HG02588 (cell line): Measurements from ENCODE around the gene NOL11.
"Not testable (repeated sequence)": the region's sequence is repeated elsewhere in the genome, so short reads cannot be mapped to it uniquely, and the experiment has no call there.

Source experiments
- ATAC-seq: cut with Tn5 transposase; IDR thresholded peaks from one replicate; pipeline ENCODE4 v1.9.1; 2021; ENCODE audit warnings: mild to moderate bottlenecking, moderate library complexity; ENCODE audit not compliant: unreplicated experiment

The NOL11 gene

GRCh38 chr17:67717624-67718324 is at the start of gene NOL11:
Gene NOL11 (plus strand): TSS chr17:67717936. CDS start chr17:67717948, 12 bp downstream.
- peak; percentile 97 for ATAC-seq

- no peak for ATAC-seq
Observed at GRCh38 chr17:67671493-67671892, 46.2 kb upstream of the NOL11 start.

GRCh38 chr17:67672592-67673335 is 45.0 kb upstream of the NOL11 start:
- ATAC-seq: no peak

GRCh38 chr17:67675481-67675880 is 42.3 kb upstream of the NOL11 start:
- no peak for ATAC-seq

- no peak for ATAC-seq
Observed at GRCh38 chr17:67676305-67676704, 41.4 kb upstream of the NOL11 start.

GRCh38 chr17:67678414-67678813 is 39.3 kb upstream of the NOL11 start:
- no peak for ATAC-seq

- no peak for ATAC-seq
Observed at GRCh38 chr17:67679225-67679624, 38.5 kb upstream of the NOL11 start.

GRCh38 chr17:67679721-67680120 is 38.0 kb upstream of the NOL11 start:
- ATAC-seq: no peak

- ATAC-seq: no peak
Observed at GRCh38 chr17:67680445-67681224, 37.1 kb upstream of the NOL11 start.

- ATAC-seq: no peak
Observed at GRCh38 chr17:67682196-67682595, 35.5 kb upstream of the NOL11 start.

- no peak for ATAC-seq
Observed at GRCh38 chr17:67685351-67685750, 32.4 kb upstream of the NOL11 start.

- no peak for ATAC-seq
Observed at GRCh38 chr17:67686241-67686640, 31.5 kb upstream of the NOL11 start.

- no peak for ATAC-seq
Observed at GRCh38 chr17:67687511-67687910, 30.2 kb upstream of the NOL11 start.

GRCh38 chr17:67689534-67690177 is 28.1 kb upstream of the NOL11 start:
- ATAC-seq: no peak

GRCh38 chr17:67693811-67694210 is 23.9 kb upstream of the NOL11 start:
- ATAC-seq: no peak

- ATAC-seq: no peak
Observed at GRCh38 chr17:67696347-67696746, 21.4 kb upstream of the NOL11 start.

- ATAC-seq: no peak
Observed at GRCh38 chr17:67696853-67697498, 20.8 kb upstream of the NOL11 start.

- no peak for ATAC-seq
Observed at GRCh38 chr17:67700037-67700724, 17.6 kb upstream of the NOL11 start.

GRCh38 chr17:67700725-67701119 is 17.0 kb upstream of the NOL11 start:
- ATAC-seq: no peak

GRCh38 chr17:67702861-67703260 is 14.9 kb upstream of the NOL11 start:
- not testable (repeated sequence) for ATAC-seq
